Stimulated activated CD4-positive, alpha-beta T cell treated with anti-CD3 and anti-CD28 coated beads, Interleukin-2, amount 100 ng/mL, for 48 hours (primary cell): Measurements from ENCODE around the gene NAV1.
"Not testable (repeated sequence)": the region's sequence is repeated elsewhere in the genome, so short reads cannot be mapped to it uniquely, and the experiment has no call there.

ENCODE experiments used
- DNase-seq, 2 donors: peaks; one replicate each; pipeline ENCODE4 v3.0.0-alpha.2; 2020

The NAV1 gene

DNA sequence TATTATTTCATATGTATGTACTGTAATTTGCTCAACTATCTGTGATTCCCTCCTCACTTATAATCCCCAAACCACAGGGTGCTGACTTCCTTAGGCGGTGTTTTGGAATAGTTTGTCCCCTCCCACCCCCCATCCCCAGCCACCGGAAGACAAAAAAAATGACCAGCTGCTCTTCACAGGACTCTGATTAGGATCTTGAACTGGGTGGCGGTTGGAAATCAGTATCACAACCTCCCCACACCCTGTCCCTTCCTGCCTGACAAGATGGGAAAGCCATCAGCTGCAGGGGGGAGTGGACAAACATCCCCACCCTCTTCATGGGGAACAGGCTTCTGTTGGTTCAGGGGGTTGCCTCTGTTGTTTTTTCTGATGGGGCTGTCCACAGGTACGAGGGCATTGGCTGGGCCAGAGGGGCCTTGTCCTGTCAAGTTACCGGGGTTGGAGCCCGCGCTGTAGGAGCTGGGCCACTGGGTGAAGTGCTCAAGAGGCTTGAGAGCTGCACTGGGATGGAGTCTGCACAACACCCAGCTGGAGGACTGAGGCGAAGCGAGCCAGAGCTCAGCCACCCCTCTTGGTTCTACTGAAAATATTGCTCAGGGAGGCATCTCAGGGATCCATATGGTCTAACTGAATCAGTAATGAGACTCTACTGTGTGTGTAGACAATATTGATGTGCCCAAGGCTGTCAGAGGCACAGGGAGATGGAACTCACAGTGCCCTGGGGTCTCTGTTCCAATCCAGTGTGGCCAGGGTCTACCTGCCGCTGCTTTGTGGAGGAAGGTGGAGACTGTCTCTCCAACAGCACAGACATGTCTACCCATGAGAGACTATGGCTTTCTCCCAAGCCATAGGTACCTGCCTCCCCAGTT is 28.2 kb downstream of the NAV1 start:
- no peak for DNase-seq

- DNase-seq: no peak
Observed at GRCh38 chr1:201568265-201568664, 29.3 kb downstream of the NAV1 start.

DNA sequence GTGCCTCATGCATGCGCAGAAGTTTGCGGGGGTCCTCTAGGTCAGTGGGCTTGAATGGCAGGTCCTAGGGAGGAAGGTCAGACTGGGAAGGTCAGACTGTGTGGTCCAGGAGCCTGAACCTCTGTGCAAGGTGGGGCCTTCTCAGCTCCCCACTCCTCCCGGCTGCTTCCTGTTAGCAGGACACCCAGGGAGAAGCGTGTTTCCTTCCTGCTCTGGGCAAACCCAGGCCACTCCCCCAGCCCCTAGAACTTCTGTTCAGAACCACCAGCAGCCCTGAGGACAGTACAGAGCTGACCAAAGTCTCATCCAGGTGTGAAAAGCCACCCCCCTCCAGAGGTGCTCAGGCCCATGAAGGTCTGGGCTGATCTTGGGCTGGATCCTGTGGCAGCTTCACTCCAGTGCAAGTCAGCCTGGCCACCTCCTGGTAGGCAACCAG is 29.9 kb downstream of the NAV1 start:
- DNase-seq: no peak

DNA sequence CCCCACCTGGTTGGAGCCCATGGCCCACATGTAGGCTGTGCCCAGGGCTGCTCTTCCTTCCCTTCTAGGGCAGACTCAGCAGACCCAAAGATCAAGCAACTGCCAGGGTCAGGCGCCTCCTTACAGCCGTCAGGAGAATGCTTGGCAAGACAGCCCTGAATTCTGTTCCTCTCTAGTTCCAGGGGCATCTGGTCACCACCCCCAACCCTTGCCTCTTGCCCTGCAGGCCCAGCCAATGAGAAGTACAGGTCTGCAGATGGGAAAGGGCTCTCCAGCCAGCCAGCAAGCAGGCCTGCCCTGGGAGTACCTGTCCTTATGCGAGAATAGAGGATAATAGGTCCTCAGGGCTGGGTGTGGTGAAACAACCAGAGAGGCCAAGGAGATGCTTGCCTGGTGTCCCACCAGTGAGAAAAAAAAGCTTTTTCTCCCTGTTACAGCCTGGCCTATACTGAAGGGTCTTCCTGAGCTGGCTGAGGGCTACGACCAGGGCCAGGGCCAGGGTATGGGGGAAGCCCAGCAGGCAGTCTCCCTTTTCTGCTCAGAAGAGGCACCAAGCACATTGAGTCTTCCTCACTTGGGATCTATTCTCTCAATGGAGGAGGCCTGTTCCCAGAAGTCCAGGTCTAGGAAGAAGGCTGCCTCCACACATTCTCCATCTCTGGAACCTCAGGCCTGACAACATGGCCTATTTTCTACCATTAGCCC is 31.4 kb downstream of the NAV1 start:
- DNase-seq: no peak

DNA sequence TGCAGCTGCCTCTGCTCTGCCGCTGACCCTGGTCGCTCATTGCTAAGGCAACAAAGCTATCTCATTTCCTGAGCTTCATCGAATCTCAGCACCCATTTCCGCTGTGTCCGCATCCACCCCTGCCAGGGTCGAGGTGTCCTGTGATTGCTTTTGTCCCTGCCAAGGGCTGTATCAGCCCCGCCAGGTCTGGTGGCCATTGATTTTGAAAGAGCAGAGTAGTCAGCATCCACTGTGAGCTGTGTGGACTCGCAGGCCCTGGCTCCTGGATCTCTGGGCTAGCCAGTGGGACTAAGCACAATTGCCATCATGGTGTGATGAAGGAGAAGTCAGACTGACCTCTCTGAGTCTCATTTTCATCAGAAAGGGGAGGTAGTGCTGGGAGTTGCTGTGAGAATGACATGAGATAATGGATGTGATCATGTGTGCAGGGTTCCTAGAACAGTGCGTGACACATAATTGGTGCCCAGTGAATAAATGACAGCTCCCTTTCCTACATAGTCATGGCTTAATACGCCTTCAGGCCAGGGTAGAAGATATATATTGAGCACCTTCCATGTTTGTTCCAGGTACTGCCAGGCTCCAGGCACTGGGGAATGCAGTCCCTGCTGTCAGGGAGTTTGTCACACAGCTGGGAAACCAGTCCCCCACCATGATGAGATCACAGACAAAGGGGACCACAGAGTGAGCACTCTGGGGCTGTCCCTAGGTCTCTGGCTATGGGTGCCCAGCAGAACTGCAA is 32.1 kb downstream of the NAV1 start:
- DNase-seq: no peak

- DNase-seq: no peak
Observed at GRCh38 chr1:201573030-201573429, 34.1 kb downstream of the NAV1 start.

GRCh38 chr1:201573923-201574322 is 35.0 kb downstream of the NAV1 start:
- DNase-seq: no peak

- no peak for DNase-seq
Observed at GRCh38 chr1:201575912-201576311, 37.0 kb downstream of the NAV1 start.

GRCh38 chr1:201576914-201577313 is 38.0 kb downstream of the NAV1 start:
- DNase-seq: no peak

DNA sequence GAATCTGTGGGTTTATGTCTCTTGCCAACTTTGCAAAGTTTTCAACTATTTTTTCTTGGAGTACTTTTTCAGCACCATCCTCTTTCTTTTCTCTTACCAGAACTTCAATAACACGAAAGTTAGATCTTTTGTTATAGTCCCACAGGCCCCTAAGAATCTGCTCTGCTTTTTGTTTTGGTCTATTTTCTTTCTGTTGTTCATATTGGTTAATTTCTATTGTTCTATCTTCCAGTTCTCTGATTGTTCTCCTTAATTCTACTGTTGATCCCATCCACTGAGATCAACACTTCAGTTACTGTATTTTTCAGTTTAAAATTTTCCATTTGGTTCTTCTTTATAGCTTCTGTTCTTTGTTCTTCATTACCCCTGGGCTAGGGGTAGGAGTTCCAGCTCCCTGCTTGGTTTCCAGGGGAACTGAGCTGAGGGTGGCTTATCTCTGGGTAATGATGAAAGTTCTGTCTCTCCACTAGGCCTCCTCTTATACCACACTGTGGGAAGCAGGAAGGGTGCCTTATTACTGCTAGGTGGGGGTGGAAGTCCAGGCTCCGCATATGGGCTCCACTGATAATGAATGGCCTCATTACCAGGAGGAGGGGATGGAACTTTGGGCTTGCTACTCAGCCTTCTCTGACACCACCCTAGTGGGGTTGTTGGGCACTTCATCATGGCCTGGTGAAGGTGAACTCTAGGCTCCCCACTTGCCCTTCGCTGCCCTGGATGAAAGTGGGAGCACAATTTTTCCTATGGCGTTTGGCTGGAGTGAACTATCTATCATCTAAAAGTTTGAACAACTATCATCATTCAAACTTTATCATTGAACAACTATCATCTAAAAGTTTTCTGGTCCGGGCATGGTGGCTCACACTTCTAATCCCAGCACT is 39.3 kb downstream of the NAV1 start:
- no peak for DNase-seq

DNA sequence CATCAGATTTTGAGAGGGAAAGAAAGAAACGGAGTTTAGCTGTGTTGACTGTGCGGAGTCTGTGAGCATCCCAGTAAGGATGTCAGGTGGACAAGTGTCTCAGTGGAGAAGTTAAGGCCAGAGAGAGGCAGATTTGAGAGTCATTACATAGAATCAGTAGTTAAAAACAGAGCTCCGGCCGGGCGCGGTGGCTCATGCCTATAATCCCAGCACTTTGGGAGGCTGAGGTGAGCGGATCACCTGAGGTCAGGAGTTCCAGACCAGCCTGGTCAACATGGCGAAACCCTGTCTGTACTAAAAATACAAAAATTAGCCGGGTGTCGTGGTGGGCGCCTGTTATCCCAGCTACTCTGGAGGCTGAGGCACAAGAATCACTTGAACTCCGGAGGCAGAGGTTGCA is 42.4 kb downstream of the NAV1 start:
- DNase-seq: not testable (repeated sequence)

- DNase-seq: no peak
Observed at GRCh38 chr1:201582705-201583442, 43.9 kb downstream of the NAV1 start.

DNA sequence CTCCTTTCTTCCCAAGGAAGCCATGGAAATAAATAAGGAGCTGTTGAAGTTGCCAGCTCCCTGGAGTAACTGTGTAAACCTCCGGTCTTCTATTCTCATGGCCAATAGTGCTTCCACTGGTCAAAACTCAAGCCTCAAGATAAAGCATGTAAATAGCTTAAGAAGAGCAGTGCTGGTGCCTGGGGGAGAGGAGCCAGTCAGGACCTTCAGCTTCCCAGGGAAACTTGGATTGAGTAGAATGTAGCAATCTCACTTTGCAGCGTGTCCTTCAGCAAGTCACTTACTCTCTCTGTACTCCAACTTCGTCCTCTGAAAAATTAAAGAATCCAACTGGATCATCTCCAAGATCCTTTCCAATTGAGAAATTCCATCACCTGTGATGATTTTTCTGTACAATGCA is 44.7 kb downstream of the NAV1 start:
- DNase-seq: no peak

DNA sequence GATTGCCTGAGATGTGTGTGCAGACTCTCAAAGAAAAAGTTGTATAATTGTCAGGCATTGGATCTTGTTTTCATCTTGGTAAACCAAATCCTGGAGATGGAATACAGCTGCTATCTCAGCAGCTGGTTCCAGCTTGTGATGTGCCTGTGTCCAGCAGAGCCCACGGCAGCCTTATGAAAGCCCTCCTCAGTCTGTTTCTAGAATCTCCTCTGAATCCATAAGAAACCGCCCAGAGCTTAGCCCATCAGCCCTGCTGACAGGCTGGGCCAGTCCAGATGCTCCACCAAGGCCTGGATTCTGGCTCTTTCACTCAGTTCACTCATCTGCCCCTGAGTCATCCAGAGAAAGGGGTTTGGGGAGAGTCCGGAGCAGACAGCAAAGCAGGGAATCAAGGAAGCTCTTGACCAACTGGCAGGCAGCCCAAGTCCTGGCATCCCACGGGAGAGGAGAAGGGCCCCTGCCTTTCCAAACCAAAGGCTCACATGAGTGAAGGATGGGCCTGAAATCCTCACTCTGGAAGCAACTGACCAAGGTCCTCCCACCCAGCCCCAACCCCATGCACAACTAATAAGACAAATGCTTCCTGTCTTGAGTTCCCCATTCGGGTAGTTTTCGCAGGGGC is 45.7 kb downstream of the NAV1 start:
- no peak for DNase-seq

DNA sequence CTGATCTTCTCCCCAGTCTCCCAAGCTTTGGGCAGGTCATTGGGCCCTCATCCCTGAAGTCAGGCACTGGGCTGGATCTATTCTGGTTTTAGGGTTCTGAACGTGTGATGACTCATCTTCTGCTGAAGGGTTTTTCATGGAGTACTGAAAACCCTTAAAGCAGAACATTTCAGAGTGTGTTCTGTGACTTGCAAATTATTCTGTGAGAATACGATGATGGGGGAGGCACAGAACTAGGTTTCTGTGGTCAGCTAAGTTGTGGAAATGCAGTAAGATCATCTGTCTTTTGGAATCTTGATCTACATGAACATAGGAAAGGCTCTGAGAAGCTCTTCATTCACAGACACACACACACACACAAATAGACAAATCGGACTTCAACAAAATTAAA is 46.2 kb downstream of the NAV1 start:
- DNase-seq: no peak

- DNase-seq: no peak
Observed at GRCh38 chr1:201585901-201586300, 47.0 kb downstream of the NAV1 start.

- no peak for DNase-seq
Observed at GRCh38 chr1:201586806-201587205, 47.9 kb downstream of the NAV1 start.

DNA sequence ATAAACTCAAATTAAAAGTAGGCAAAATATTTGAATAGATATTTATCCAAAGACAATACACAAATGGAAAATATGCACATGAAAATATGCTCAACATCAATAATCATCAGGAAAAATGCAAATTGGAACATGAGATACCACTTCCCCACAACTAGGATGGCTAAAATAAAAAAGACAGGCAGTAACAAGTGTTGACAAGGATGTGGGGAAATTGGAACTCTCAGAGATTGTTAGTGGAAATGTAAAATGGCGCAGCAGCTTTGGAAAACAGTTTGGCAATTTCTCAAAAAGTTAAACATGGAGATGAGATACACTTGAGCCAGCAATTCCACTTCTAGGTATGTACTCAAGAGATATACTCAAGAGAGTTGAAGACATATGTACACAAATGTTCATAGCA is 48.8 kb downstream of the NAV1 start:
- no peak for DNase-seq
